SK-N-SH (cell line): ENCODE results near the gene DDR1. TPM values are rescaled to one million over a fixed set of nuclear protein-coding genes. Genes with fewer than 3 reads are reported as not detected.

Experiments used
- CTCF ChIA-PET: fragments of 300-600, 350-600 bp; formaldehyde crosslinking; extraction: SDS; loops from one replicate; lab custom pipeline; 2021; lab: Yijun Ruan, JAX
- POLR2A ChIA-PET: fragments of 350-600 bp; sonication (Branson Sonifier 250); formaldehyde crosslinking; extraction: SDS; loops from one replicate; lab custom pipeline; 2020; ENCODE audit warnings: antibody characterized with exemption, inconsistent platforms; lab: Yijun Ruan, JAX
- DNase-seq: peaks from one replicate; pipeline ENCODE4 v3.0.0; 2012
- H2AFZ ChIP-seq: fragments of 200-600 bp; sonication (generic); 2 replicates; pipeline ENCODE4 v1.8.1; 2016; ENCODE audit warnings: antibody characterized with exemption, mild to moderate bottlenecking, low read depth
- H3F3A ChIP-seq: fragments of 200-600 bp; sonication (generic); replicated peaks from 2 replicates; pipeline ENCODE3; 2016; ENCODE audit warnings: antibody characterized with exemption, mild to moderate bottlenecking; ENCODE audit not compliant: insufficient read depth
- H3K27ac ChIP-seq, 2 experiments: fragments of 200-500 bp in 1 of 2; fragments of 200-600 bp in 1 of 2; sonication (Bioruptor generic) in 1 of 2; sonication (generic), shearing (Covaris generic) in 1 of 2; 2 replicates each; pipeline versions ENCODE4 v1.5.1 to v1.6.1; 2014 to 2016; ENCODE audit warnings: low read depth in 2 of 2, inconsistent platforms in 1 of 2, low read length in 1 of 2, mild to moderate bottlenecking in 1 of 2, mixed read lengths in 1 of 2
- H3K27me3 ChIP-seq: fragments of 200-600 bp; sonication (generic), shearing (Covaris generic); 2 replicates; pipeline ENCODE4 v1.6.1; 2016; ENCODE audit warnings: mixed run types; ENCODE audit not compliant: insufficient read depth
- H3K36me3 ChIP-seq, 2 experiments: fragments of 200-500 bp in 1 of 2; fragments of 200-600 bp in 1 of 2; sonication (Bioruptor generic) in 1 of 2; sonication (generic) in 1 of 2; replicated peaks in 1 of 2; 2 replicates each; pipeline versions ENCODE3 to v1.5.1; 2014 to 2016; ENCODE audit warnings: low read length in 1 of 2, mild to moderate bottlenecking in 1 of 2; ENCODE audit not compliant: insufficient read depth in 2 of 2, control insufficient read depth in 1 of 2
- H3K4me1 ChIP-seq, 2 experiments: fragments of 200-500 bp in 1 of 2; fragments of 200-600 bp in 1 of 2; sonication (Bioruptor generic) in 1 of 2; sonication (generic), shearing (Covaris generic) in 1 of 2; 2 replicates each; pipeline versions ENCODE4 v1.5.1 to v1.6.1; 2014 to 2016; ENCODE audit warnings: low read depth in 1 of 2, low read length in 1 of 2, mixed run types in 1 of 2; ENCODE audit not compliant: insufficient read depth in 2 of 2, control insufficient read depth in 1 of 2
- H3K4me2 ChIP-seq: fragments of 200-600 bp; sonication (generic), shearing (Covaris generic); 2 replicates; pipeline ENCODE4 v1.6.1; 2017; ENCODE audit warnings: mixed run types
- H3K4me3 ChIP-seq, 2 experiments: fragments of 200-500 bp in 1 of 2; fragments of 200-600 bp in 1 of 2; sonication (Bioruptor generic) in 1 of 2; sonication (generic), shearing (Covaris generic) in 1 of 2; 2 replicates each; pipeline versions ENCODE4 v1.5.1 to v1.8.1; 2014 to 2016; ENCODE audit warnings: low read depth in 2 of 2, inconsistent platforms in 1 of 2, low read length in 1 of 2, mild to moderate bottlenecking in 1 of 2, mixed read lengths in 1 of 2, moderate library complexity in 1 of 2
- H3K79me2 ChIP-seq: fragments of 200-600 bp; sonication (generic); 2 replicates; pipeline ENCODE4 v1.8.1; 2017; ENCODE audit warnings: mild to moderate bottlenecking; ENCODE audit not compliant: insufficient read depth
- H3K9ac ChIP-seq: fragments of 200-600 bp; sonication (generic); 2 replicates; pipeline ENCODE4 v1.6.1; 2017; ENCODE audit warnings: mixed run types
- H3K9me2 ChIP-seq: fragments of 200-600 bp; sonication (generic); 2 replicates; pipeline ENCODE4 v1.6.1; 2017; ENCODE audit warnings: mixed run types
- H3K9me3 ChIP-seq: fragments of 200-600 bp; sonication (generic); 2 replicates; pipeline ENCODE4 v1.6.1; 2017; ENCODE audit warnings: mixed run types, mild to moderate bottlenecking, moderate library complexity
- H4K20me1 ChIP-seq: fragments of 200-600 bp; sonication (generic); 2 replicates; pipeline ENCODE4 v1.6.1; 2017; ENCODE audit warnings: mild to moderate bottlenecking, mixed run types; ENCODE audit not compliant: insufficient read depth
- JUND ChIP-seq: IDR thresholded peaks from 2 replicates; pipeline ENCODE4 v1.4.0; 2012
- NRF1 ChIP-seq: IDR thresholded peaks from 2 replicates; pipeline ENCODE4 v1.6.1; 2012; ENCODE audit warnings: low read depth, mild to moderate bottlenecking, low read length
- REST ChIP-seq: IDR thresholded peaks from 2 replicates; pipeline ENCODE4 v1.6.1; 2012; ENCODE audit warnings: mild to moderate bottlenecking, low read depth, low read length, moderate library complexity
- RFX5 ChIP-seq: IDR thresholded peaks from 2 replicates; pipeline ENCODE4 v1.6.1; 2012; ENCODE audit warnings: mild to moderate bottlenecking, improper control_type of control experiment, low read length
- USF1 ChIP-seq: IDR thresholded peaks from 2 replicates; pipeline ENCODE4 v1.4.0; 2012; ENCODE audit warnings: low read depth, borderline replicate concordance
- USF2 ChIP-seq: fragments of 150-350 bp; IDR thresholded peaks from 2 replicates; pipeline ENCODE4 v1.6.1; 2017; ENCODE audit warnings: antibody characterized with exemption, low read length, low read depth, borderline replicate concordance
- ZBTB33 ChIP-seq: IDR thresholded peaks from 2 replicates; pipeline ENCODE4 v1.4.0; 2012; ENCODE audit warnings: low read depth, borderline replicate concordance
- WGBS: methylation state at CpG from one replicate; pipeline ENCODE4 v1.1.6; 2017; ENCODE audit warnings: low lambda C conversion rate; 5-methylcytosine and 5-hydroxymethylcytosine counted together
- polyA plus RNA-seq, 3 experiments: library from polyadenylated mRNA; depleted of rRNA; stranded (reverse); fragments of >200 nt; gene quantifications; 2 replicates each; pipeline ENCODE4 v1.2.3, GENCODE V29; 2012

The DDR1 gene
- polyA plus RNA-seq, 1 of the 3 experiments (the other 2 are of a cell fraction) = 52.8 TPM

- TF ChIP-seq REST (no peak), JUND (no peak)
- TF ChIP-seq, all 33 proteins: peak for 3
Measured at GRCh38 chr6:30915591-30915946, 31.2 kb downstream of the DDR1 start (continued).

GRCh38 chr6:30917041-30917440 is 32.7 kb downstream of the DDR1 start:
- Histone ChIP-seq H4K20me1 (no peaks in the 10 kb centered on the region), H3K4me1 (peaks cover 9 to 18% of the 10 kb centered on the region in 2 experiments; a peak in 3 of 4 replicates), H2AFZ (no peak overlapping the region), H3K27ac (no peak overlapping the region), H3F3A (peaks cover 8% of the 10 kb centered on the region), H3K27me3 (no peaks in the 10 kb centered on the region), H3K79me2 (no peaks in the 10 kb centered on the region), H3K4me2 (no peak overlapping the region), H3K36me3 (peaks cover 21 to 37% of the 10 kb centered on the region in 2 experiments), H3K9ac (no peak overlapping the region), H3K9me2 (no peaks in the 10 kb centered on the region), H3K4me3 (no peak overlapping the region), H3K9me3 (no peaks in the 10 kb centered on the region)
- no peak for DNase-seq
- WGBS = 96% methylated on average over 7 of the region's 7 CpGs
- CTCF ChIA-PET = interaction anchor here (1.0 to 7.2 kb wide), 4 partner anchors 153 to 238 kb away, joined by 4 to 86 read pairs (median 4); no protein-coding TSS in a partner anchor
- TF ChIP-seq REST (no peak), USF2 (no peak), NRF1 (no peak), RFX5 (no peak), ZBTB33 (no peak), USF1 (no peak)
- POLR2A ChIA-PET = no interaction called here
